IMR-90 (cell line): ENCODE data around the gene PDE4B. TPM values are rescaled to one million over a fixed set of nuclear protein-coding genes. Genes with fewer than 3 reads are reported as not detected.

Experiments
- ATAC-seq: fragments of 200-7000 bp; cut with Tn5 transposase; 2 replicates; pipeline ENCODE4 v1.9.1; 2020; ENCODE audit warnings: low read depth, mild to moderate bottlenecking, moderate library complexity
- BruUV-seq: library from RNA; stranded (reverse); fragments of 400-500 nt; replicated peaks from 2 replicates; lab custom pipeline; 2021; lab: Mats Ljungman, UMichigan
- CTCF ChIA-PET: fragments of 300-600 bp; formaldehyde crosslinking; extraction: SDS; loops from one replicate; lab custom pipeline; 2021; ENCODE audit warnings: antibody characterized with exemption; lab: Yijun Ruan, JAX
- POLR2A ChIA-PET: fragments of 300-600 bp; sonication (Branson Sonifier 250); formaldehyde crosslinking; loops from one replicate; lab custom pipeline; 2022; ENCODE audit warnings: antibody characterized with exemption; ENCODE audit not compliant: unreplicated experiment; lab: Charles Lee
- DNase-seq: peaks from one replicate; pipeline ENCODE4 v3.0.0; 2013
- H2AFZ ChIP-seq: replicated peaks from 2 replicates; pipeline ENCODE3; 2013; ENCODE audit warnings: low read length, mild to moderate bottlenecking; ENCODE audit not compliant: poor library complexity
- H2AK5ac ChIP-seq: 2 replicates; pipeline ENCODE4 v1.6.1; 2013; ENCODE audit warnings: low read depth, low read length, inconsistent platforms
- H2AK9ac ChIP-seq: replicated peaks from 2 replicates; pipeline ENCODE3; 2013; ENCODE audit warnings: mild to moderate bottlenecking, low read depth, low read length, moderate library complexity; ENCODE audit not compliant: poor library complexity
- H2BK120ac ChIP-seq: 2 replicates; pipeline ENCODE4 v1.6.1; 2013; ENCODE audit warnings: low read depth, low read length, inconsistent platforms
- H2BK15ac ChIP-seq: 3 replicates; pipeline ENCODE4 v1.6.1; 2013; ENCODE audit warnings: low read depth, low read length, inconsistent platforms
- H2BK20ac ChIP-seq: 2 replicates; pipeline ENCODE4 v1.6.1; 2013; ENCODE audit warnings: low read depth, mild to moderate bottlenecking, inconsistent platforms, low read length, moderate library complexity
- H2BK5ac ChIP-seq: 2 replicates; pipeline ENCODE4 v1.6.1; 2013; ENCODE audit warnings: mild to moderate bottlenecking, low read depth, low read length, inconsistent platforms; ENCODE audit not compliant: poor library complexity, severe bottlenecking
- H3K14ac ChIP-seq: replicated peaks from 2 replicates; pipeline ENCODE4 v1.6.1; 2013; ENCODE audit warnings: low read depth, low read length, inconsistent platforms
- H3K18ac ChIP-seq: 2 replicates; pipeline ENCODE4 v1.6.1; 2013; ENCODE audit warnings: low read depth, low read length, control low read depth
- H3K23ac ChIP-seq: 2 replicates; pipeline ENCODE4 v1.6.1; 2013; ENCODE audit warnings: low read depth, low read length, inconsistent platforms
- H3K27ac ChIP-seq: 2 replicates; pipeline ENCODE4 v1.5.1; 2013; ENCODE audit warnings: mild to moderate bottlenecking, control low read depth, low read length; ENCODE audit not compliant: insufficient read depth
- H3K27me3 ChIP-seq: 2 replicates; pipeline ENCODE4 v1.6.1; 2013; ENCODE audit warnings: low read length; ENCODE audit not compliant: control insufficient read depth, insufficient read depth
- H3K36me3 ChIP-seq: 2 replicates; pipeline ENCODE4 v1.6.1; 2013; ENCODE audit warnings: low read length, mixed read lengths; ENCODE audit not compliant: control insufficient read depth, insufficient read depth
- H3K4ac ChIP-seq: 2 replicates; pipeline ENCODE4 v1.6.1; 2013; ENCODE audit warnings: low read depth, low read length, inconsistent platforms
- H3K4me1 ChIP-seq: 2 replicates; pipeline ENCODE4 v1.6.1; 2013; ENCODE audit warnings: low read length, mixed read lengths; ENCODE audit not compliant: control insufficient read depth, insufficient read depth
- H3K4me2 ChIP-seq: 2 replicates; pipeline ENCODE4 v1.6.1; 2013; ENCODE audit warnings: low read depth, mild to moderate bottlenecking, control low read depth, low read length, moderate library complexity
- H3K4me3 ChIP-seq: 2 replicates; pipeline ENCODE4 v1.5.1; 2013; ENCODE audit warnings: low read depth, mild to moderate bottlenecking, control low read depth, low read length, moderate library complexity; ENCODE audit not compliant: insufficient read depth
- H3K56ac ChIP-seq: 2 replicates; pipeline ENCODE4 v1.6.1; 2013; ENCODE audit warnings: low read length, inconsistent platforms; ENCODE audit not compliant: insufficient read depth; ENCODE audit errors: extremely low read depth
- H3K79me1 ChIP-seq, 2 experiments: 2 replicates each; pipeline ENCODE4 v1.6.1; 2013; ENCODE audit warnings: low read length in 2 of 2, inconsistent platforms in 1 of 2, low read depth in 1 of 2
- H3K9ac ChIP-seq: 2 replicates; pipeline ENCODE4 v1.6.1; 2013; ENCODE audit warnings: low read depth, low read length, control low read depth
- H3K9me1 ChIP-seq: 2 replicates; pipeline ENCODE4 v1.6.1; 2013; ENCODE audit warnings: low read length, inconsistent platforms; ENCODE audit not compliant: insufficient read depth
- H3K9me3 ChIP-seq: 2 replicates; pipeline ENCODE4 v1.6.1; 2013; ENCODE audit warnings: low read length; ENCODE audit not compliant: control insufficient read depth, insufficient read depth
- H4K20me1 ChIP-seq: 2 replicates; pipeline ENCODE4 v1.6.1; 2013; ENCODE audit warnings: low read length, inconsistent platforms; ENCODE audit not compliant: insufficient read depth
- H4K5ac ChIP-seq: 2 replicates; pipeline ENCODE4 v1.6.1; 2013; ENCODE audit warnings: mild to moderate bottlenecking, low read depth, low read length, control low read depth
- H4K8ac ChIP-seq, 2 experiments: 2 replicates each; pipeline ENCODE4 v1.6.1; 2013; ENCODE audit warnings: low read depth in 2 of 2, low read length in 2 of 2, control low read depth in 1 of 2, inconsistent platforms in 1 of 2
- H4K91ac ChIP-seq: 2 replicates; pipeline ENCODE4 v1.6.1; 2013; ENCODE audit warnings: low read depth, low read length, inconsistent platforms; ENCODE audit not compliant: insufficient read depth
- BHLHE40 ChIP-seq: fragments of 150-350 bp; IDR thresholded peaks from 2 replicates; pipeline ENCODE4 v1.6.1; 2016; ENCODE audit warnings: mild to moderate bottlenecking, low read depth, low read length
- CEBPB ChIP-seq: IDR thresholded peaks from 2 replicates; pipeline ENCODE4 v1.6.1; 2012; ENCODE audit warnings: low read depth, low read length, improper control_type of control experiment
- CHD1 ChIP-seq: IDR thresholded peaks from 2 replicates; pipeline ENCODE4 v1.6.1; 2012; ENCODE audit warnings: low read depth, low read length, improper control_type of control experiment
- CTCF ChIP-seq: conservative IDR thresholded peaks from 2 replicates; pipeline ENCODE4 v1.5.1; 2012; ENCODE audit warnings: mild to moderate bottlenecking, low read depth, low read length, improper control_type of control experiment
- FOS ChIP-seq: fragments of 150-350 bp; IDR thresholded peaks from 2 replicates; pipeline ENCODE4 v1.6.1; 2016; ENCODE audit warnings: low read depth, low read length
- MAFK ChIP-seq: IDR thresholded peaks from 2 replicates; pipeline ENCODE4 v1.6.1; 2012; ENCODE audit warnings: low read depth, low read length, improper control_type of control experiment
- MAZ ChIP-seq: IDR thresholded peaks from 2 replicates; pipeline ENCODE4 v1.6.1; 2012; ENCODE audit warnings: low read depth, mild to moderate bottlenecking, low read length, improper control_type of control experiment, moderate library complexity, borderline replicate concordance
- MXI1 ChIP-seq: IDR thresholded peaks from 2 replicates; pipeline ENCODE4 v1.6.1; 2012; ENCODE audit warnings: low read depth, mild to moderate bottlenecking, low read length, moderate library complexity, borderline replicate concordance
- NFE2L2 ChIP-seq: fragments of 150-350 bp; IDR thresholded peaks from 2 replicates; pipeline ENCODE4 v1.6.1; 2016; ENCODE audit warnings: low read depth, mild to moderate bottlenecking, low read length
- POLR2A ChIP-seq: IDR thresholded peaks from 2 replicates; pipeline ENCODE4 v1.6.1; 2012; ENCODE audit warnings: mild to moderate bottlenecking, low read depth, low read length
- RAD21 ChIP-seq: IDR thresholded peaks from 2 replicates; pipeline ENCODE4 v1.6.1; 2012; ENCODE audit warnings: low read length, improper control_type of control experiment
- RCOR1 ChIP-seq: IDR thresholded peaks from 2 replicates; pipeline ENCODE4 v1.6.1; 2012; ENCODE audit warnings: mild to moderate bottlenecking, low read length, improper control_type of control experiment; ENCODE audit not compliant: insufficient replicate concordance
- RFX5 ChIP-seq: IDR thresholded peaks from 2 replicates; pipeline ENCODE4 v1.8.0; 2012; ENCODE audit warnings: low read depth, mild to moderate bottlenecking, low read length, moderate library complexity
- SMC3 ChIP-seq: fragments of 150-350 bp; IDR thresholded peaks from 2 replicates; pipeline ENCODE4 v1.6.1; 2016; ENCODE audit warnings: low read depth, mild to moderate bottlenecking, antibody characterized with exemption, low read length, moderate library complexity
- USF2 ChIP-seq: fragments of 150-350 bp; IDR thresholded peaks from 2 replicates; pipeline ENCODE4 v1.6.1; 2017; ENCODE audit warnings: mild to moderate bottlenecking, antibody characterized with exemption, low read length, low read depth
- WGBS, 2 experiments: methylation state at CpG; one replicate each; pipeline versions ENCODE4 v1.1.5 to v1.1.7; 2013; ENCODE audit warnings: missing lambda C conversion rate in 2 of 2; ENCODE audit not compliant: insufficient read length in 1 of 2; ENCODE audit errors: extremely low coverage in 2 of 2; 5-methylcytosine and 5-hydroxymethylcytosine counted together
- dilution Hi-C: fragments of 300-500 bp; cut with HindIII; formaldehyde crosslinking; loops from one replicate; pipeline ENCODE4 v1.14.3; 2018; ENCODE audit warnings: low sequenced_read_pairs; ENCODE audit not compliant: unreplicated experiment
- in situ Hi-C: fragments of 300-500 bp; cut with MboI; formaldehyde crosslinking; loops from 3 replicates; pipeline ENCODE4 v1.14.3; 2019; ENCODE audit warnings: low sequenced_read_pairs, inconsistent platforms, mixed read lengths
- intact Hi-C: fragments of 100-400 bp; cut with micrococcal nuclease; formaldehyde crosslinking; loops from 2 replicates; pipeline ENCODE4 v1.10.0; 2022
- polyA plus RNA-seq, 3 experiments: library from polyadenylated mRNA; depleted of rRNA; stranded (reverse); fragments of >200 nt; gene quantifications; 2 replicates each; pipeline ENCODE4 v1.2.3, GENCODE V29; 2012; ENCODE audit warnings: low replicate concordance in 1 of 3
- total RNA-seq: library from RNA; depleted of rRNA; stranded (reverse); fragments of >200 nt; gene quantifications from 2 replicates; pipeline ENCODE4 v1.2.3, GENCODE V29; 2012
- TF ChIP-seq, protein P1 (sequence below): fragments of 150-350 bp; IDR thresholded peaks from 2 replicates; pipeline ENCODE4 v1.6.1; 2016; ENCODE audit warnings: low read depth, mild to moderate bottlenecking, low read length, moderate library complexity, borderline replicate concordance

PDE4B gene
- total and polyA plus RNA-seq, 2 of the 4 experiments (the other 2 are of a cell fraction), result 5.8 to 21.3 TPM

GRCh38 chr1:65992831-65993271 is 200.2 kb downstream of the PDE4B start:
- no peak for ATAC-seq

More at GRCh38 chr1:65992831-65993271, 200.2 kb downstream of the PDE4B start:
- Histone ChIP-seq H2BK15ac (no peak overlapping the region), H3K27me3 (no peaks in the 10 kb centered on the region), H3K4me2 (no peak overlapping the region), H3K36me3 (no peaks in the 10 kb centered on the region), H2AK5ac (no peak overlapping the region), H3K27ac (no peak overlapping the region), H3K4me3 (no peak overlapping the region), H2BK5ac (no peak overlapping the region), H3K9me3 (no peaks in the 10 kb centered on the region), H3K9me1 (no peaks in the 10 kb centered on the region), H3K14ac (no peak overlapping the region), H3K4me1 (no peaks in the 10 kb centered on the region), H4K5ac (no peak overlapping the region), H2BK120ac (no peak overlapping the region), H3K79me1 (no peaks in the 10 kb centered on the region), H3K56ac (no peak overlapping the region), H4K20me1 (no peaks in the 10 kb centered on the region), H3K9ac (no peak overlapping the region), H2AFZ (no peak overlapping the region), H4K91ac (no peak overlapping the region), H2BK20ac (no peak overlapping the region), H3K4ac (no peak overlapping the region), H3K18ac (no peak overlapping the region), H4K8ac (no peak overlapping the region), H3K23ac (no peak overlapping the region), H2AK9ac (no peak overlapping the region)
- POLR2A ChIA-PET, result interaction anchor here (0.6 kb wide), 1 partner anchor 30 kb away, joined by 3 read pairs; no protein-coding TSS in a partner anchor
- intact Hi-C loops, result no loop called here
- BruUV-seq, result no TSS peak
- WGBS, 2 experiments, result 100% methylated on average over 1 of the region's 7 CpGs; no CpG with 5 or more reads in 1 of the 2 experiments
- TF ChIP-seq RCOR1 (no peak), MAZ (no peak), MXI1 (no peak), MAFK (no peak), CEBPB (no peak), NFE2L2 (no peak), RAD21 (no peak), SMC3 (no peak), FOS (no peak), CTCF (no peak), BHLHE40 (no peak), RFX5 (no peak), CHD1 (no peak), USF2 (no peak), POLR2A (no peak)
- TF ChIP-seq, protein P1, sequence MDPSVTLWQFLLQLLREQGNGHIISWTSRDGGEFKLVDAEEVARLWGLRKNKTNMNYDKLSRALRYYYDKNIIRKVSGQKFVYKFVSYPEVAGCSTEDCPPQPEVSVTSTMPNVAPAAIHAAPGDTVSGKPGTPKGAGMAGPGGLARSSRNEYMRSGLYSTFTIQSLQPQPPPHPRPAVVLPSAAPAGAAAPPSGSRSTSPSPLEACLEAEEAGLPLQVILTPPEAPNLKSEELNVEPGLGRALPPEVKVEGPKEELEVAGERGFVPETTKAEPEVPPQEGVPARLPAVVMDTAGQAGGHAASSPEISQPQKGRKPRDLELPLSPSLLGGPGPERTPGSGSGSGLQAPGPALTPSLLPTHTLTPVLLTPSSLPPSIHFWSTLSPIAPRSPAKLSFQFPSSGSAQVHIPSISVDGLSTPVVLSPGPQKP, result no peak
- dilution Hi-C loops, result no loop called here
- in situ Hi-C loops, result no loop called here
- CTCF ChIA-PET, result interaction anchor here (0.8 kb wide), 1 partner anchor 9 kb away, joined by 4 read pairs; no protein-coding TSS in a partner anchor
- DNase-seq, result no peak
